ENCODE results near the gene CDKAL1. TPM values are rescaled to one million over a fixed set of nuclear protein-coding genes. Genes with fewer than 3 reads are reported as not detected.

Gene CDKAL1
- total RNA-seq, 1 donor from 2014 or later = 11.8 TPM

- peak; percentile 83 for DNase-seq (ENCODE audit: low read depth)
Observed at GRCh38 chr6:20946022-20946421, 411.8 kb downstream of the CDKAL1 start.

- DNase-seq (ENCODE audit: low read depth) = no peak
Observed at GRCh38 chr6:20946890-20947289, 412.6 kb downstream of the CDKAL1 start.

- DNase-seq (ENCODE audit: low read depth) = no peak
Observed at GRCh38 chr6:20947977-20948376, 413.7 kb downstream of the CDKAL1 start.

DNA sequence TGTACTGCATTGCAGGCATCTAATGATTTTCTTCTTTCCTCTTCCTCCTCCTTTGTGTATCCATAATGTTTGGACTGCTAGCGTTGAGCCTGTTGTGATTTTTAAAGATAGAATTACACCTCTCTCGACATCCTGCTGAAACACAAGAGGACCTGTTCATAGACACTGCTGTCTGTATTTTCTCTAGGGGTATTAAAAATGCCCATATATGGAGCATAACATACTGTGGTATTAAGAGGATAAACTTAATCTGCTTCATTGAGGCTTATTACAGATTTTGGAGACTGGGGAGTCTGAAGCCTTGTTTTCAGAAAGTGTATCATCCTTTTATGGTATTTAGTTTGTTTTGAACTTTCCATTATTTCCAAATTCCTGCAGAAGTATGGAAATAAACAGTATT lies 414.3 kb downstream of the CDKAL1 start:
- no peak for DNase-seq (ENCODE audit: low read depth)

DNA sequence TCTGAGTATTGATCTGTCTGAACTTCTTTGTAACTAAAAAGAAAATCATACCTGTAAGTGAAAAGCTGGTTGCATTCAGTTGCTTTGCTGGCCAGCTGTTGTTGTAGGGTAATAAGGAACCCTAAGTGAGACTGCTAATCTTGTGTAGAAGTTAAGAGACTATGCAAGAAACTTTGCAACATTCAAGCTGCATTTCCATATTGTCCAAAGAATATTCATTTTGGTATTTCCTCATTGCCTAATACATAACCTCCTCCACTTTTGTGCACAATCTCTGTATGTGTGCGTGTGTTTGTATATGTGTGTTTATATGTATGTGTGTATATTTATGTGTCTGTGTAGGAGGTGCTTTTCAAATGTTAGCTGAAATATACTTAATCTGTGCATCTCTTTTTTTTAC lies 414.9 kb downstream of the CDKAL1 start:
- no peak for DNase-seq (ENCODE audit: low read depth)

DNA sequence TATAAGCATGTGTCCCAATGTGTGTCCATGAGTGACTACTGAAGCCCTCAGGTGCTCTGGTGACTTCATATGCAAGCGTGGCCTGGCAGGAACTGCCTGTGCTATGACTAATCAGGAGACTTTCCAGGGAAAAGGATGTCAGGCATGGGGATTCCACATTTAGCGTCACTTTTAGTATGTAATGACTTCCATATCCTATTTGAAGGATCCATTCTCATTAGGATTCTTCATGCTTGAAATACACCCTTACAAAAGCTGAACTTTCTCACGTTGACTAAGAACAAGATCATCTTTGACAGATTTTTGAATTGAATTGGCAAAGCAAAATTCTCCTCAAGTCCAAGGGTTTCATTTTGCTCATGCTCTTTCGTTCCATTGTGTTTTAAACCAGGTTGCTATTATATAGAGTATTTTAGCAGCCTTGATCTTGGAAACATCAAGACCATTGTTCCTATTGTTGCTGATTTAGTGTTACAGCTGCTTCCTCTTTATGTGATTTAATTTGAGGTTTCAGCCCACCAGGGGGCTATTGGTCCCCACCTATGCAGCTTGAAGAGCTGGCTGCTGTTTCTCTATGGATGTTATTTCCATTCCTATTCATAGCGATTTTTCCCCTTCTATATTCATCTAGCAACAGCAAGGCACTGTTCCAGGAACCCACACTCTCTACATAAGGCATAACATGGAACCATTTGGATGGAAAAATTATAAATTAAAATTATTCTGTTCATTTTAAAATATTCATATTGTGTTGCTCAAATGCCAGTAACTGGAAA lies 418.6 kb downstream of the CDKAL1 start:
- peak; percentile 23 for DNase-seq (ENCODE audit: low read depth)

- no peak for DNase-seq (ENCODE audit: low read depth)
Observed at GRCh38 chr6:20954315-20954714, 420.1 kb downstream of the CDKAL1 start.

DNA sequence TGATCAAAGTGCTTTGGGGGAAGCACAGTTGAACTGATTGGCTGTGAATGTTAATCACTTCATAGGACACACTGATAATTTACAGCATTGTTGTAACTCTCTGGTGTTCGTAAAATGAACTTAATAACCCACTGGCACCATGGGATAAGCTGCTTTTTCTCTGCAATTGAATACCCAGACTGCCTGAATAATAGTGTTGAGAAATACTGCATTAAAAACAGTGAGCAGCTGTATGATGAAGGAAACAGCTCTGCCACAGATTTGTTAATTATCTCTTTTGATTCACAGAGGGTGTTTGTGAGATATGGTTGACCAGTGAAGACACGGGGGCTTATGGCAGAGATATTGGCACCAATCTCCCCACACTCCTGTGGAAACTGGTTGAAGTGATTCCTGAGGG lies 420.9 kb downstream of the CDKAL1 start:
- no peak for DNase-seq (ENCODE audit: low read depth)

GRCh38 chr6:20955751-20956150 lies 421.5 kb downstream of the CDKAL1 start:
- DNase-seq (ENCODE audit: low read depth) = no peak

GRCh38 chr6:20960067-20960466 lies 425.8 kb downstream of the CDKAL1 start:
- DNase-seq (ENCODE audit: low read depth) = no peak

GRCh38 chr6:20965276-20965675 lies 431.0 kb downstream of the CDKAL1 start:
- no peak for DNase-seq (ENCODE audit: low read depth)

- no peak for DNase-seq (ENCODE audit: low read depth)
Observed at GRCh38 chr6:20965915-20966314, 431.7 kb downstream of the CDKAL1 start.

DNA sequence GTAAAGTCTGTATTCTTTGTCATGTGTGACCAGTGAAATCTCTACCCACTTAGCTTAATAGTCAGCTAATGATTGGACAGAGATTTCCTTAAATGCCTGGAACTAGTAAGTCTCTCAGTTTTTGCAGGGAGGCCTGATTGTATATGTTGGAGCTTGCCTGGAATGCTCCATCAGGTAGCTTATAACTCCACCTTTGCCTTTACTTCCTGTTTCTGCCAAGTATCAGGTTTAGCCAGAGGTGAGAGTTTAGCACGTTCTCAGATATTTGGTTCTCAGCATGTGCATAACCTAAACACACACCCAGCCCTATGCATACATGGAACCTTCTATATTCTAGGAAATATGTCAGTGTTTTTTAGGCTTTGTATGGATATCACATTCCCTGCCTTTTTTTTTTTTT lies 435.3 kb downstream of the CDKAL1 start:
- DNase-seq (ENCODE audit: low read depth) = no peak

- no peak for DNase-seq (ENCODE audit: low read depth)
Observed at GRCh38 chr6:20976391-20976918, 442.2 kb downstream of the CDKAL1 start.

DNA sequence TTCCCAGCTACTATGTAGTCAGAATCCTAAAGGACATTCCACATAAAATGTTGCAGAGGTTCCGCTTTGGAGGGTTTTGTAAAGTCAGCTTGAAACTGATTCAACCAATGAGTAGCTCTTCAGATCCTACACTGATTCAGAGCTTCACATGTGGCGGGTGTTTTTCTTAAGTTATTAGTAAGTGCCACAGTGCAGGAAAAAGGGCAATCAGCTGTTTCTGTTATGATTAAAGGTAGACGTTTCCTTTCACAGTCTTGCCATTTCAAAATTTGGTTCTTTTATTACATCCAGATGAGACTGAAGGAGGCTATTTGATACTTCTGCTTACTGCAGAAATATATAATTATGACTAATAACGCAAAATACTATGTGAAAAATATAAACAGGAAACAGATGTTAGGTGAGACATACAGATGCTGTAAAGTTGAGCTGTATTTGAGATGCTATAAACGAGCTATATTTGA lies 443.9 kb downstream of the CDKAL1 start:
- peak; percentile 4 for DNase-seq (ENCODE audit: low read depth)

- no peak for DNase-seq (ENCODE audit: low read depth)
Observed at GRCh38 chr6:20979076-20979475, 444.8 kb downstream of the CDKAL1 start.

- no peak for DNase-seq (ENCODE audit: low read depth)
Observed at GRCh38 chr6:20983961-20984360, 449.7 kb downstream of the CDKAL1 start.

DNA sequence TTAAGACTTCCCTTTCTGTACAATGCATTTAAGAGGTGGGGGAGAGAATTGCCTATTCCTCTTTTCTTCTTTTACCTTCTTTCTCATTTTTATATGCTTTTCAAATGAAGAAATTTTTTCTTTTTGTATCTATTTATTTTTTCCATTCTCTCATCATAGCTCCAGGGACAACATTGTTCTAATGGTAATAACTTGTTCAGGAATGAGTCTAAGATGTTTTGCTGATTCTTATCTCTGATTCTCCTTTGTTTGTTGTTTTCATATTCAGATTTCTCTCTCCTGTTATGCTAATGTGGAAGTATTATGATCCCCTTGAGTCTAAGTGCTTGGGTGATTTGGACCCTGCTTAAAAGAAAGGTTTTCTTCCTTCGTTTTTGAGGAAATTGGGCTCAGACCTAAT lies 451.6 kb downstream of the CDKAL1 start:
- no peak for DNase-seq (ENCODE audit: low read depth)

- no peak for DNase-seq (ENCODE audit: low read depth)
Observed at GRCh38 chr6:20991910-20992309, 457.7 kb downstream of the CDKAL1 start.

- no peak for DNase-seq (ENCODE audit: low read depth)
Observed at GRCh38 chr6:20996099-20996498, 461.8 kb downstream of the CDKAL1 start.

DNA sequence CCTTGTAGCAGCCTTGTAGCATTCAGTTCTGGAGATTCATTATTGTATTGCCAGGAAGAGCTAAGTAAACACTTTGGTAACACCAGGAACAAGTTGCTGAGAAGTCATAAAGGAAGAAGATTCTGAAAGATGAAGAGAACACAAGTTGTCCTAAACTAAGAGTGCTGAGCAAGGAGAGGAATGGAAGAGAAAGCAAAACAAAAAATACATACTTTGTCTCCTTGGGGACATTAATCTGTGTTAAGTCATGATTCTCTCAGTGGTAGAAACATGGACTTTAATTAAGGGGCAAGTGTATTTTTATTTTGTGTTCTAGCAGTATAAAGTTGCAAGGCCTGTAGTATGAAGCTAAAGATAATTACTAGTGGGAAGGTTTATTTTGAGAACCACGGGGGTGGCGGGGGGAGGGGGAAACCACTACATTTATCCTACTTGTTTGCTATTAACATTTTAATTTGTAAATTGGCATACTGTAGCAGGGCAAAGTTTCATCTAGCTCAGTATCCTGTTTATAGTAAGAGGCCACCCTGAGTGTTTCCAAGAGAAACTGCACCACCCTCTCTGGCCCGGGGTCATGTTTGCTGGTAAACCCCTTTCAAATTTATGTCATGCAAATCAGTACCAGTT lies 463.0 kb downstream of the CDKAL1 start:
- DNase-seq (ENCODE audit: low read depth) = no peak

DNA sequence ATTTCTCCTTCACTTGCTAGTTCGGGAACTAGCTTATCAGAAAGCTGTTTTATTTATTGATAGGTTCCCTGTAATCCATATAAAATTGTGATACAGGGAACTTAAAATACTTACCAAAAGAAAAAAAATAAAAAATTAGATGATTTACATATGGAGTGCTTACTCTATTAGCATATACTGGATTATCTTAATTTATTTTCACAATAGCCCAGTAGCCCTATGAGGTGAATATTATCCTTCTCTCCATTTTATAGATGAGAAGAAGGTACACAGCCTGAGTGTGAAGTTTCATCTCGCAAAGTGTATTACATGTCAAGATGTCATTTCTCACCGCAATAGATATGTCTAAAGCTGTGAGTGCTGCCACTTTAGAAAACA lies 463.5 kb downstream of the CDKAL1 start:
- no peak for DNase-seq (ENCODE audit: low read depth)

Data from myocyte (in vitro differentiated cells).